DMS153 (cell line): Measurements from ENCODE around the gene MIPOL1.

Experiments
- DNase-seq: peaks from one replicate; lab custom pipeline; 2025; lab: John Stamatoyannopoulos, UW

MIPOL1 gene

DNA sequence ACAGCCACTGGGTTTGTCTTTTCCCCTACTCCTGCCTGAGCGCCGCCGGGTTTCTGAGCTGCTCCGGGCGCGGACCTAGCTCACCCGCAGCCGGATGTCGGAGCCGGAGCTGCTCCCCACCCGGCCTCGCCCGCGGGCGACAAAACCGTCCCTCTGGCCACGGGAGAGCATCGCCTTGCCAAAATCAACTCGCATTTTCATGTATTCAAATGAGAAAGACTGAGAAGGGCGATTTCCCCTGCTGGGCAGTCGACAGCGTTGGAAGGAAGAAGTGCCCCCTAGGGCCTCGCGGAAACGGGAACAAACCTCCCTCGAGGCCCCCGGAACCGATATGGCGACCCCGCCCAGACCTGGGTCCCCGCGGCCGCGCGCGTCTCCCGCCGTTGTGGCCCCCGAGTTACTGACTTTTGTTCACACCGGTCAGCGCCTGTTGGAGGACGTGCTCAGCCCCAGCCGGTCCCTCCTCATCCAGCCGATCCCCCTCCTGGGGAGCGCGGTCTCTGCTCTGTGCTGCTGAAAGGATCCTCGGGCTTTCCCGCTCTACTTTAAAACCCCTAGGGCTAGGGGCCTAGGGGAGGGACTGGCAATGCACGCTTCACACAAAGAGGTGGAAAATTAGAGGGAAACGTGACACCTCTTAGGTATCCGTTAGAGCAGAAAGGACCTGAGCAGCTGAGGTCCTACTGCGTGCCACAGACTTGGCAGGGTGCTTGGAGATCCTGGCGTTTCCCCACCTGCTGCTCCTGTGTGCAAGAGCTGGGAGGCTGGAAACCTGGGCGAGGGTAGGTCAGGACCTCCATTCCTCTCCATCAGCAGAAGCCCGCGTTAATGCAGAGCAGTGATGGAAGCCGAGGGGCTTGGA, 402.0 kb downstream of the MIPOL1 start:
- DNase-seq = peak; percentile 44

DNA sequence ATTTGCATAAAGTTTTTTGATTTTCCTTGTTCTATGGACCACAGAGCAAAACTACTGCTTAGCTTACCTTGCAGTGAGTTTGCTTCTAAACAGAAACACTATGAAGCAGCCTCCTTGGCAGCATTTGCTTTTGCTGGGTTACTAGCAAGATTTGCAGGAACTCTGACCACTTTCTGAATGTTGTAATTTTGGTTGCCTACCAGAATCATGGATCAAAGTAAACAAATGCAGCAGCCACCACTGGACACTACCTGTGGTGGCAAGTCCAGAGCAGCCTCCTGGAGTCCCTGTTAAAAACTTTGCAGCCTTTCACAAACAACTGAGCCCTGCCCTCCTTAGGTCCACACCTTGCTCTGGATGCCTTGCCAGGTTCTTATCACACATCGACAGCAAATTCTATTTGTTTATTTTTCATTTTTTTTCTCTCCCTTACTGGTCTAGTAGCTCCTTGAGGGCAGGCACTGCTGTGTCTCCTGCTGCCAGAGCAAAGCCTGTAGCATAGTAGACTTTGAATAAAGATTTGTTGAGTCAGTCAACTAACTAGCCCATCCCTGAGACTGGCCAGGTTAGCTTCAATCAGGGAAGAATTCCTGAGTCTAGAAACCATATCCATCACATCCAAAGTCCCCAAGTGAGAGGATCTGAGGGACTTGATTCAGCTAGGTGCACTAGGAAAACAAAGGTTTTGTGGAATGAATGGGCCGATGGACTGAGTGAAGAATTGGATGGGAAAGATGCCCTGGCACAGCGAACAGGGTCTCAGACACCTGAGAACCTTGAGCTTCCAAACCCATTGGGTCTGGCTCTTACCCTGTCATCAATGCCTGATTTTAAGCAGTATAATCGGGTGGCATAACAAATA, 403.4 kb downstream of the MIPOL1 start:
- no peak for DNase-seq

DNA sequence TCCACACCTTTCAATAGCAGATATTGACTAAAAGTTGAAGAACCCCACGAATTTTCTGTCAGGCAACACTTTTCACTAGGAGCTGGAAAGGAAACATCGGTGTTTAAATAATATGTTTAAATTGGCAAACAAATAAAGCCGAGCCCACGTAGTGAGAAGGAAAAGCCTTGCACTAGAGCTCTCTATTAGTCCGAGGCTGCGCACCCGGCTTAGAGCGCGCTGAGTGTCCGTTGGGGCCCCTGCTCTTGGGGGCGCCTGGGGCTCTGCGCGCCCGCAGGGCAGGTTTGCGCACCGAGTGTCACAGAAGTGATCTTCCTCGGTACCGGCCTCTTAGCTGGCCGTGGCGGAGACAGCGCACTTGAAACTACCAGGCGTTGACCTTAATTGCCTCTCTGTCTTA, 404.1 kb downstream of the MIPOL1 start:
- no peak for DNase-seq
